CD4-positive, alpha-beta T cell (primary cell): Measurements from ENCODE around the gene KCNQ1. TPM values are rescaled to one million over a fixed set of nuclear protein-coding genes. Genes with fewer than 3 reads are reported as not detected.

Source experiments
- ATAC-seq: fragments of 200-7000 bp; cut with Tn5 transposase; one replicate; pipeline ENCODE4 v1.10.0; 2022; ENCODE audit warnings: mild to moderate bottlenecking; ENCODE audit not compliant: poor library complexity
- CTCF ChIA-PET: fragments of 350-600 bp; sonication (Branson Sonifier 250); formaldehyde crosslinking; loops from one replicate; lab custom pipeline; 2021; ENCODE audit warnings: antibody characterized with exemption, inconsistent platforms; lab: Charles Lee
- POLR2A ChIA-PET: fragments of 350-600 bp; sonication (Branson Sonifier 250); formaldehyde crosslinking; loops from one replicate; lab custom pipeline; 2021; ENCODE audit warnings: antibody characterized with exemption, inconsistent platforms; lab: Charles Lee
- DNase-seq, 14 experiments: peaks; one replicate each; pipeline ENCODE4 v3.0.0-alpha.2; 2013 to 2020; ENCODE audit warnings: mixed read lengths in 2 of 14
- H3K27ac ChIP-seq, 2 donors: one replicate each; pipeline versions ENCODE4 v1.5.1 to v1.7.0; 2013; ENCODE audit warnings: low read length in 2 of 2, low read depth in 1 of 2, mild to moderate bottlenecking in 1 of 2
- H3K27me3 ChIP-seq, 2 experiments: 1 replicate in 1 of 2; 2 replicates in 1 of 2; pipeline versions ENCODE4 v1.6.1 to v1.7.0; 2013; ENCODE audit warnings: low read length in 2 of 2, control low read depth in 1 of 2, mild to moderate bottlenecking in 1 of 2, moderate library complexity in 1 of 2; ENCODE audit not compliant: insufficient read depth in 2 of 2, control insufficient read depth in 1 of 2
- H3K36me3 ChIP-seq: one replicate; pipeline ENCODE4 v1.6.1; 2013; ENCODE audit warnings: low read length, control low read depth; ENCODE audit not compliant: insufficient read depth
- H3K4me1 ChIP-seq: one replicate; pipeline ENCODE4 v1.6.1; 2013; ENCODE audit warnings: low read length, control low read depth; ENCODE audit not compliant: insufficient read depth
- H3K4me3 ChIP-seq: one replicate; pipeline ENCODE4 v1.5.1; 2013; ENCODE audit warnings: mild to moderate bottlenecking, low read length, moderate library complexity
- H3K9me3 ChIP-seq, 2 experiments: 1 replicate in 1 of 2; 2 replicates in 1 of 2; pipeline versions ENCODE4 v1.6.1 to v1.7.0; 2013; ENCODE audit warnings: low read length in 2 of 2, mild to moderate bottlenecking in 2 of 2, control low read depth in 1 of 2, moderate library complexity in 1 of 2; ENCODE audit not compliant: control insufficient read depth in 1 of 2, insufficient read depth in 1 of 2
- H3K27ac Mint-ChIP-seq: one replicate; pipeline ENCODE4 v1.8.0; 2020; ENCODE audit warnings: mixed read lengths
- H3K27me3 Mint-ChIP-seq: one replicate; pipeline ENCODE4 v1.8.0; 2021; ENCODE audit warnings: mixed read lengths
- H3K36me3 Mint-ChIP-seq: one replicate; pipeline ENCODE4 v1.8.0; 2021; ENCODE audit warnings: low read depth, mixed read lengths
- H3K4me1 Mint-ChIP-seq: one replicate; pipeline ENCODE4 v1.8.0; 2021; ENCODE audit warnings: low read depth, mixed read lengths
- H3K4me3 Mint-ChIP-seq: one replicate; pipeline ENCODE4 v1.8.0; 2020; ENCODE audit warnings: mild to moderate bottlenecking, mixed read lengths
- H3K9me3 Mint-ChIP-seq: one replicate; pipeline ENCODE4 v1.8.0; 2020; ENCODE audit warnings: mixed read lengths
- CTCF ChIP-seq: fragments of 200-600 bp; IDR thresholded peaks from one replicate; pipeline ENCODE4 v1.8.0; 2022; ENCODE audit warnings: antibody characterized with exemption, mild to moderate bottlenecking
- intact Hi-C, 2 experiments: fragments of 100-400 bp; cut with DNase I in 1 of 2; cut with micrococcal nuclease in 1 of 2; formaldehyde crosslinking; loops; one replicate each; pipeline versions ENCODE4 v1.15.1 to v1.9.0; 2023 to 2025; cut with DNase I, micrococcal nuclease
- total RNA-seq, 174 experiments: library from RNA in 2 of 174; stranded (reverse) in 2 of 174; gene quantifications; one replicate each; pipeline ENCODE4 v1.2.3 and lab custom pipeline; 2021 to 2026

The KCNQ1 gene
- total RNA-seq, 2 experiments from 2014 or later, result 31.3 to 33.1 TPM

GRCh38 chr11:2427721-2428321 is 17.0 kb upstream of the KCNQ1 start:
- POLR2A ChIA-PET, result interaction anchor here (1.7 kb wide), 1 partner anchor 460 kb away, joined by 5 read pairs; no protein-coding TSS in a partner anchor

GRCh38 chr11:2428322-2428795 is 16.4 kb upstream of the KCNQ1 start:
- no peaks in the 10 kb centered on the region for H3K4me1 Mint-ChIP-seq
- POLR2A ChIA-PET, result interaction anchor here (1.7 kb wide), 1 partner anchor 460 kb away, joined by 5 read pairs; no protein-coding TSS in a partner anchor

More at GRCh38 chr11:2427721-2428321, 17.0 kb upstream of the KCNQ1 start:
- no peak overlapping the region for H3K27ac ChIP-seq
- no peak for DNase-seq
- no peaks in the 10 kb centered on the region for H3K36me3 ChIP-seq
- H3K4me1 ChIP-seq, result peaks cover 3% of the 10 kb centered on the region
- no peaks in the 10 kb centered on the region for H3K27me3 Mint-ChIP-seq
- H3K9me3 ChIP-seq, result peaks cover 0 to 4% of the 10 kb centered on the region in 2 experiments
- H3K27me3 ChIP-seq, result no peaks in the 10 kb centered on the region
- H3K4me3 Mint-ChIP-seq, result no peak overlapping the region
- no peaks in the 10 kb centered on the region for H3K4me1 Mint-ChIP-seq
- H3K36me3 Mint-ChIP-seq, result no peaks in the 10 kb centered on the region
- H3K4me3 ChIP-seq, result no peak overlapping the region
- no peak overlapping the region for H3K27ac Mint-ChIP-seq
- CTCF ChIA-PET, result interaction anchor here (4.3 kb wide), 1 partner anchor 104 kb away, joined by 46 read pairs; no protein-coding TSS in a partner anchor
- no peaks in the 10 kb centered on the region for H3K9me3 Mint-ChIP-seq
- intact Hi-C loops, result loop anchor here (1.0 to 2.0 kb wide), 4 partner anchors 103 to 665 kb away; no protein-coding TSS in a partner anchor
- ATAC-seq, result peak; percentile 35
- TF ChIP-seq CTCF, result no peak

DNA sequence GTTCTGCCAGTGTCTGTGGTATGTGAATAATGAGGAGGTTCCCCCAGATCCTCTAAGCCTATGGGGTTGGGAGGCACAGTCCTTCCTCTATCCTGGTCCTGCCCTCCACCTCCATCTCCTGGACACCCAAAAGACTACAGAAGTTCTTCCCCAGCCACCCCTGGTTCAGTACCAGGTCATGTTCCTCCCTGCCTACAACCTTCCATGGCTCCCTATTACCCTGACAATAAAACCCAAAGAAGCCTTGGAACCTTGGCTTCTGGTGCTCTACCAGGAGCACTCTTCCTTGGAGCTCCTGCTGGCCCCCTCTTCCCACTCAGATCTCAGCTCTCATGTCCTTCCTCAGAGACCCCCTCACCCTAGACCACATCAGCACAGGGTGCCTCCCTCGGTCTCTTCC is 13.4 kb upstream of the KCNQ1 start:
- intact Hi-C loops, result no loop called here
- Mint-ChIP-seq H3K27me3 (no peaks in the 10 kb centered on the region), H3K4me1 (no peaks in the 10 kb centered on the region), H3K4me3 (no peak overlapping the region), H3K27ac (no peak overlapping the region), H3K36me3 (no peaks in the 10 kb centered on the region), H3K9me3 (no peaks in the 10 kb centered on the region)
- H3K9me3 ChIP-seq, result no peaks in the 10 kb centered on the region
- no peak for TF ChIP-seq CTCF
- POLR2A ChIA-PET, result interaction anchor here (1.7 kb wide), 1 partner anchor 36 kb away, joined by 5 read pairs; no protein-coding TSS in a partner anchor
- no peak overlapping the region for H3K4me3 ChIP-seq
- H3K36me3 ChIP-seq, result no peaks in the 10 kb centered on the region
- H3K4me1 ChIP-seq, result peaks cover 3% of the 10 kb centered on the region
- H3K27ac ChIP-seq, result no peak overlapping the region
- no peak for DNase-seq
- CTCF ChIA-PET, result interaction anchor here (1.3 kb wide), 2 partner anchors 101 to 102 kb away, joined by 3 to 5 read pairs; no protein-coding TSS in a partner anchor
- ATAC-seq, result no peak
- H3K27me3 ChIP-seq, result no peaks in the 10 kb centered on the region

More at GRCh38 chr11:2428322-2428795, 16.4 kb upstream of the KCNQ1 start:
- TF ChIP-seq CTCF, result peak; percentile 86
- Histone ChIP-seq H3K4me1 (peaks cover 3% of the 10 kb centered on the region), H3K27ac (no peak overlapping the region), H3K9me3 (peaks cover 0 to 4% of the 10 kb centered on the region in 2 experiments), H3K4me3 (no peak overlapping the region), H3K36me3 (no peaks in the 10 kb centered on the region), H3K27me3 (no peaks in the 10 kb centered on the region)
- Mint-ChIP-seq H3K27me3 (no peaks in the 10 kb centered on the region), H3K36me3 (no peaks in the 10 kb centered on the region), H3K4me3 (no peak overlapping the region), H3K9me3 (no peaks in the 10 kb centered on the region), H3K27ac (no peak overlapping the region)
- ATAC-seq (peak; percentile 97), DNase-seq (peak; percentile 80 to 94 (median 88))
- CTCF ChIA-PET, result interaction anchor here (4.3 kb wide), 1 partner anchor 104 kb away, joined by 46 read pairs; no protein-coding TSS in a partner anchor
- intact Hi-C loops, result loop anchor here (1.0 to 2.0 kb wide), 4 partner anchors 103 to 664 kb away; no protein-coding TSS in a partner anchor
